ENCODE results near the gene GZMB.

Gene GZMB

GRCh38 chr14:24639270-24639669 is 5.3 kb upstream of the GZMB start:
- TF ChIP-seq EZH2 (optimal IDR thresholded peaks at IDR 0.05; ENCODE audit: low read depth, low read length) (no peak), EZH2phosphoT487 (IDR thresholded peaks at IDR 0.05; ENCODE audit: low read length) (no peak), CTCF (IDR thresholded peaks at IDR 0.05; ENCODE audit: low read length) (no peak)
- Histone ChIP-seq H3K9me2 (replicated peaks; ENCODE audit: insufficient read depth, low read length) (no peaks in the 10 kb centered on the region), H2AFZ (ENCODE audit: low read length) (no peak overlapping the region), H3K79me2 (ENCODE audit: low read length) (no peaks in the 10 kb centered on the region), H3K36me3 (replicated peaks; ENCODE audit: insufficient read depth, low read length) (no peaks in the 10 kb centered on the region), H3K4me1 (ENCODE audit: low read length) (no peaks in the 10 kb centered on the region), H3K27me3 (replicated peaks; ENCODE audit: insufficient read depth, low read length) (no peaks in the 10 kb centered on the region), H4K20me1 (ENCODE audit: insufficient read depth, low read length) (no peaks in the 10 kb centered on the region), H3K4me3 (ENCODE audit: low read length) (no peak overlapping the region), H3K9ac (ENCODE audit: low read length) (no peak overlapping the region), H3K9me3 (replicated peaks; ENCODE audit: insufficient read depth, low read length) (no peaks in the 10 kb centered on the region), H3K27ac (ENCODE audit: low read length) (no peak overlapping the region), H3K4me2 (ENCODE audit: low read depth, low read length) (no peak overlapping the region), H3F3A (ENCODE audit: insufficient read depth, low read length) (no peaks in the 10 kb centered on the region)
- DNase-seq = no peak

- no peaks in the 10 kb centered on the region for H3F3A ChIP-seq (ENCODE audit: insufficient read depth, low read length)
- H3K27me3 ChIP-seq (replicated peaks; ENCODE audit: insufficient read depth, low read length) = no peaks in the 10 kb centered on the region
- H4K20me1 ChIP-seq (ENCODE audit: insufficient read depth, low read length) = no peaks in the 10 kb centered on the region
- DNase-seq = no peak
- H3K9me2 ChIP-seq (replicated peaks; ENCODE audit: insufficient read depth, low read length) = no peaks in the 10 kb centered on the region
- H3K4me1 ChIP-seq (ENCODE audit: low read length) = no peaks in the 10 kb centered on the region
- no peak for TF ChIP-seq EZH2 (optimal IDR thresholded peaks at IDR 0.05; ENCODE audit: low read depth, low read length)
- no peak for TF ChIP-seq EZH2phosphoT487 (IDR thresholded peaks at IDR 0.05; ENCODE audit: low read length)
- no peak for TF ChIP-seq CTCF (IDR thresholded peaks at IDR 0.05; ENCODE audit: low read length)
- no peak overlapping the region for H3K4me2 ChIP-seq (ENCODE audit: low read depth, low read length)
- H3K9me3 ChIP-seq (replicated peaks; ENCODE audit: insufficient read depth, low read length) = no peaks in the 10 kb centered on the region
- H3K27ac ChIP-seq (ENCODE audit: low read length) = no peak overlapping the region
- H3K4me3 ChIP-seq (ENCODE audit: low read length) = no peak overlapping the region
- H3K9ac ChIP-seq (ENCODE audit: low read length) = no peak overlapping the region
- H3K36me3 ChIP-seq (replicated peaks; ENCODE audit: insufficient read depth, low read length) = no peaks in the 10 kb centered on the region
- no peaks in the 10 kb centered on the region for H3K79me2 ChIP-seq (ENCODE audit: low read length)
- H2AFZ ChIP-seq (ENCODE audit: low read length) = no peak overlapping the region
Observed at GRCh38 chr14:24633353-24633752, 637 bp downstream of the GZMB start.

GRCh38 chr14:24632761-24633160 is 1.2 kb downstream of the GZMB start:
- no peaks in the 10 kb centered on the region for H3K27me3 ChIP-seq (replicated peaks; ENCODE audit: insufficient read depth, low read length)
- no peaks in the 10 kb centered on the region for H3K9me3 ChIP-seq (replicated peaks; ENCODE audit: insufficient read depth, low read length)
- no peak overlapping the region for H3K4me3 ChIP-seq (ENCODE audit: low read length)
- no peak overlapping the region for H3K9ac ChIP-seq (ENCODE audit: low read length)
- H2AFZ ChIP-seq (ENCODE audit: low read length) = no peak overlapping the region
- no peak overlapping the region for H3K27ac ChIP-seq (ENCODE audit: low read length)
- no peaks in the 10 kb centered on the region for H3K79me2 ChIP-seq (ENCODE audit: low read length)
- no peaks in the 10 kb centered on the region for H3K36me3 ChIP-seq (replicated peaks; ENCODE audit: insufficient read depth, low read length)
- no peak overlapping the region for H3K4me2 ChIP-seq (ENCODE audit: low read depth, low read length)
- no peaks in the 10 kb centered on the region for H3K9me2 ChIP-seq (replicated peaks; ENCODE audit: insufficient read depth, low read length)
- no peak for DNase-seq
- no peaks in the 10 kb centered on the region for H3K4me1 ChIP-seq (ENCODE audit: low read length)
- no peaks in the 10 kb centered on the region for H4K20me1 ChIP-seq (ENCODE audit: insufficient read depth, low read length)
- no peaks in the 10 kb centered on the region for H3F3A ChIP-seq (ENCODE audit: insufficient read depth, low read length)
- TF ChIP-seq EZH2 (optimal IDR thresholded peaks at IDR 0.05; ENCODE audit: low read depth, low read length) (no peak), EZH2phosphoT487 (IDR thresholded peaks at IDR 0.05; ENCODE audit: low read length) (no peak), CTCF (IDR thresholded peaks at IDR 0.05; ENCODE audit: low read length) (no peak)

All from MM.1S (cell line).